ENCODE measurements around the gene EHD4.

EHD4 gene

GRCh38 chr15:41911691-41912345 is 60.5 kb downstream of the EHD4 start:
- TF ChIP-seq, protein P1, sequence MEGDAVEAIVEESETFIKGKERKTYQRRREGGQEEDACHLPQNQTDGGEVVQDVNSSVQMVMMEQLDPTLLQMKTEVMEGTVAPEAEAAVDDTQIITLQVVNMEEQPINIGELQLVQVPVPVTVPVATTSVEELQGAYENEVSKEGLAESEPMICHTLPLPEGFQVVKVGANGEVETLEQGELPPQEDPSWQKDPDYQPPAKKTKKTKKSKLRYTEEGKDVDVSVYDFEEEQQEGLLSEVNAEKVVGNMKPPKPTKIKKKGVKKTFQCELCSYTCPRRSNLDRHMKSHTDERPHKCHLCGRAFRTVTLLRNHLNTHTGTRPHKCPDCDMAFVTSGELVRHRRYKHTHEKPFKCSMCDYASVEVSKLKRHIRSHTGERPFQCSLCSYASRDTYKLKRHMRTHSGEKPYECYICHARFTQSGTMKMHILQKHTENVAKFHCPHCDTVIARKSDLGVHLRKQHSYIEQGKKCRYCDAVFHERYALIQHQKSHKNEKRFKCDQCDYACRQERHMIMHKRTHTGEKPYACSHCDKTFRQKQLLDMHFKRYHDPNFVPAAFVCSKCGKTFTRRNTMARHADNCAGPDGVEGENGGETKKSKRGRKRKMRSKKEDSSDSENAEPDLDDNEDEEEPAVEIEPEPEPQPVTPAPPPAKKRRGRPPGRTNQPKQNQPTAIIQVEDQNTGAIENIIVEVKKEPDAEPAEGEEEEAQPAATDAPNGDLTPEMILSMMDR (conservative IDR thresholded peaks at IDR 0.05): no peak

GRCh38 chr15:41908736-41909461 is 63.5 kb downstream of the EHD4 start:
- TF ChIP-seq, protein P1 (conservative IDR thresholded peaks at IDR 0.05): no peak
- H3K27ac ChIP-seq: no peak overlapping the region

More at GRCh38 chr15:41911691-41912345, 60.5 kb downstream of the EHD4 start:
- H3K27ac ChIP-seq: no peak overlapping the region

DNA sequence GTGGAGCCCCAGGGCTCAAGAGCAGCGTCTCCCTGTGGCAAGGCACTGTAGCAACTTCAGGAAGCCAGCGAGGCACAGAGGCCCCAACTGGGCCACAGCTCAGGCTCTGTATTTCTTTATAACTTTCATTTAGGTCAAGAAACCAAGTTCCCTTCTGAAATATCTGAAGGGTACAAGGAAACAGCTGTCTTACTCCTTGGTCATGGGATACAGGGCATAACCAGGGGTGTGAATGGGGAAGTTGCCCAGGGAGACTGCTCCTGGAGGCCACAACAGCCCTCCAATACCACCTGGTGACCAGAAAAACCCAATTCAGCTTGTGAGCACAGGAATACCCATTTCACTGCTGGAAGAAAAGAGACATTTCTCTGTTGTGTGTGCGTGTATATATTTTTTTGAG is 65.2 kb downstream of the EHD4 start:
- TF ChIP-seq, protein P1 (conservative IDR thresholded peaks at IDR 0.05): no peak
- no peak overlapping the region for H3K27ac ChIP-seq

GRCh38 chr15:41906608-41907007 is 65.7 kb downstream of the EHD4 start:
- TF ChIP-seq, protein P1 (conservative IDR thresholded peaks at IDR 0.05): no peak
- H3K27ac ChIP-seq: no peak overlapping the region

GRCh38 chr15:41905036-41905793 is 67.1 kb downstream of the EHD4 start:
- H3K27ac ChIP-seq: no peak overlapping the region
- TF ChIP-seq, protein P1 (conservative IDR thresholded peaks at IDR 0.05): no peak

DNA sequence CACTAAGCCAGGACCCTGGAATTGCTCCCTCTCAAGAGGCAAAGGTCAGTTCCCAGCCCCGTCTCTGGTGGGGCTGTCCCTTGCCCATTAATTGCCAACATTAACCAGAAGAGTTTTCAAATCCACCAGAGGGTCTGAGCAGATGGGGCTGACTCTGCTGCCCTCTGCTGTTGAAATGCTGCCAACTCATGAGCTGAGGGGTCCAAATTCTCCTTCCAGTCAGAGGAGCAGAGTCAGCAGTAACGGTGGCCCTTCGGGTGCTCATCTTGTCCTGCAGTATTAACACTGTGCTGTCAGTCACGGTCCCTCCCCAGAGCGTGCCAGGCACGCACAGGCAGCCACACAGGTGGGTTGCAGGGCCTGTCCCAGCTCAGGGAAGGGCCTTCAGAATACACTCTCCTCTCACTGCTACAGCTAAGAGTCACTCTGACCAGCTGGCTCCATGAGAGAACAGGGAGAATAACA is 67.8 kb downstream of the EHD4 start:
- TF ChIP-seq, protein P1 (conservative IDR thresholded peaks at IDR 0.05): peak; percentile 91
- no peak overlapping the region for H3K27ac ChIP-seq

DNA sequence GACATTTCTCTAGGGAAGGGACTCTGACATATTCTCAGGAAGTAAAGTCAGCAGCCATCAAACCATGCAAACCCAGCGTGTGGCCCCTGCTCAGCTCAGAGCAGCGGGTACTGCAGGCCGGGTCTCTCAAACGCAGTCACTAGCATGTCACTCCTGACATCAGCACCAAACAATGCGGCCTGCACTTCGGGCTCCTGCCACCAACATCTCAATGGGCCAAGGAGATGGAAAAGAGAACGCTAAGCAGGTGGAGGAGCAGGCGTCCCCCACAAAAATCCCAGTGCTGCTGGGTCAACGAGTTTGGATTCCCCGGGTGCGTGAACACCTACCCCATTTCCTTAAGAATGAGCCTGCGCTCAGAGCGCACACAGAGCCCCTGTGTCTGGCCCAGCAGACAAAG is 68.6 kb downstream of the EHD4 start:
- TF ChIP-seq, protein P1 (conservative IDR thresholded peaks at IDR 0.05): no peak
- no peak overlapping the region for H3K27ac ChIP-seq
